Fibroblast of skin of left biceps (primary cell): ENCODE measurements around the gene ABCG5.

ENCODE experiments used
- DNase-seq, 2 experiments: peaks; one replicate each; pipeline ENCODE4 v3.0.0-alpha.2; 2013; ENCODE audit warnings: low read depth in 2 of 2

The ABCG5 gene

GRCh38 chr2:43806719-43807031 lies 32.0 kb downstream of the ABCG5 start:
- no peak for DNase-seq

DNA sequence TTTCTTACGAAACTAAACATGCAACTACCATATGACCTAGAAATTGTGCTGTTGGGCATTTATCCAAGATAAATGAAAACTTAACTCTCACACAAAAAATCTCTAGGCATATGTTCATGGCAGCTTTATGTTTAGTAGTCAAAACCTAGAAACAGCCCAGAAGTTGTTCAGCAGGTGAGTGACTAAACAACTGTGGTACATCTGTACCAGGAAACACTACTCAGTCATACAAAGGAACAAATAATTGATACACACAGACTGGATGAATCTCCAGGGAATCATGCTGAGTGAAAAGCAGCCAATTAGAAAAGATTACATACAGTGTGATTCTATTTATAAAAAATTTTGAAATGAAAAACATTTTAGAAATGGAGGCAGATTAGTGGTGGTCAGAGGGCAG lies 35.5 kb downstream of the ABCG5 start:
- no peak for DNase-seq

DNA sequence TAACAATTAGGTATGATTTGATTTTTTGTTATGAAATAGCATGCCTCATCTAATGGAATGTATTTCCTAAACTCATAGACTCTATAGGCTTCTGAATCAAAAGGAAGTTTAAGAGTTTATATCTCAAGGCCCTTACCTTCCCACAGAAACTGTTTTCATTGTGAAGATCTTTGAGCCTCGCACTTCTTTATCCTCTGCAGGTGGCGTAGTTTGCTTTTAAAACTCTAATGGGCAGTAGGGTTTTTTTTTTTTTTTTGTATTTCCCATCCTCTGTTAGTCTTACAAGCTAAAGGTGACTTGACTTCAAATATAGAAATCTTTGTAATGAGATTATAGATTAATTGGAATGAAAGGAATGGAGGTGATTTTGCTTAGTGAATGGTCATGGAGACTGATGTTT lies 36.5 kb downstream of the ABCG5 start:
- no peak for DNase-seq

DNA sequence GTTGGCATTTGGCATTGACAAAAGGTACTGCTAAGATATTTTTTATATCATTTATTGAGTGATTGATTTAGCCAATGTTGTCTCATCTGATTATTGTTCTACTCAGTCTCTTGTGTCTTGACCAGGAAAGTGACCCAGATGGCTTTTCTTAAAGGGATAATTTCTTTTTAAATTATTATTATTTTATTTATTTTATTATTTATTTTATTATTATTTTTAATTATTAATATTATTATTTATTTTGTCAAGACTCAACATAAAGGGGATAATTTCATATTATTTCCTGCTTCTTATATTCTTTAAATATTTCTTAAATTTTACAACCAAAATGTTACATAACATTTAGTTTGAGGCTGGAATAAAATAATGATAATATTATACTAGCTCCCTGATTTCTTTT lies 37.7 kb downstream of the ABCG5 start:
- DNase-seq: no peak

DNA sequence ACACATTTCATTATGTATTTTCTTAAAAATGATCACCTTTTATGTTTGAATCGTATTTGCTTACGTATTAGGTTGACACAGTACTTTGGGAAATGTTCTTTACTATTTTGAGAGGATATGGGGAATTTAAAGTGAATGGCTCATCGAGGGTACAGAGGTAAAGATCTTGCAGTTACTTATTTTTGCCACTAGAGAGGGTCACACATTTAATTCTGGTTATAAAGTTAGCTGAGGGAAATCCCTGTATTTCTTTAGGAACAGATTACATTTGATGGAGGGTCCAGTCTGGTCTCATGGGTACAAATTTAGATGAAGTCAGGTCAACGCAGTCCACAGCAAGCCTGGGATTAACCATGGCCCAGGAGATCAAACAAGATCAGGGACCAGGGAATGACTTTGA lies 40.3 kb downstream of the ABCG5 start:
- no peak for DNase-seq

- no peak for DNase-seq
Observed at GRCh38 chr2:43796206-43796605, 42.4 kb downstream of the ABCG5 start.

DNA sequence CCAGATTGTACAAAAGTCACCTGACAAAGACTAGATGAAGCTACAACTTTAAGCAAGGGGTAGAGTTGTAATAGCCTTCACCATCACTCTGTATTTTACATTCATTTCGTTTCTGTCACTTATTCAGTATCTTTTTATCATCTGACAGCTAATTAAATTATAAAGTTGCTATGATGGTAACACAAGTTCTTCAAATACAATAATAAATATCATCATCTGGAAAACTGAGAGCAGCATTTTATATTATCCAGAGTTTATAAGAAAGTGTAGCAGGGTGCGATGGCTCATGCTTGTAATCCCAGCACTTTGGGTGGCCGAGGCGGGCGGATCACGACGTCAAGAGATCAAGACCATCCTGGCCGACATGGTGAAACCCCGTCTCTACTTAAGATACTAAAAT lies 43.7 kb downstream of the ABCG5 start:
- DNase-seq: no peak

DNA sequence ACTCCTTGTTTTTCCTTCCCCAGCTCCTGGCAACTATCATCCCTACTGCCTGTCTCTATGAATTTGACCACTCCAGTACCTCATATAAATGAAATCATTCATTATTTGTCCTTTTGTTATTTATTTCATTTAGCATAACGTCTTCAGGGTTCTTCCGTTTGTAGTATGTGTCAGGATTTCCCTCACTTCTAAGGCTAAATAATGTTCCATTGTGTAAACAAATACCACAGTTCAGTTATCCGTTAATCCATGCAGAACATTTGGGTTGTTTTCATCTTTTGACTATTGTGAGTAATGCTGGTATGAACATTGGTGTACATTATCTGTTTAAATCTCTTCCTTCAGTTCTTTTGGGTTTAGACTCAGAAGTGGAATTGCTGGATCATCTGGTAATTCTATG lies 46.0 kb downstream of the ABCG5 start:
- DNase-seq: no peak

- no peak for DNase-seq
Observed at GRCh38 chr2:43791035-43791765, 47.4 kb downstream of the ABCG5 start.

DNA sequence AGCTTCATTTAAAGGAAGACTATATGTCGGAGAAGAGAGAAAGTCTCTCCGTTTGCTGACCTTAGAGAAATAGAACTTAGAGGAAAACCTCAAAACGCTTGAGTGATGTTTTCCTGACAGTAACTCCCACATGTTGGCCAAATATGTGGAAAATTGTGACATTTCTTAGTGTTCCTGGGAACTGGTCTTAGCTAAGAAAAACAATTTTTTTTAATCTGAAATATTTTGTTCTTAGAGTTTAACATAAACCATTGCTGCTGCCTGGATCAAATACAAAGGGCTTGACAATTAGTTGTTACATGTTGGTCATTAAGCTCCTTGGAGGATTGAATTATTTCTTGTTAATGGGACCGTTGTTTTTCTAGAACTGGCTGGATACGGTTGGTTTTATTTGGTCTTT lies 48.5 kb downstream of the ABCG5 start:
- DNase-seq: no peak

DNA sequence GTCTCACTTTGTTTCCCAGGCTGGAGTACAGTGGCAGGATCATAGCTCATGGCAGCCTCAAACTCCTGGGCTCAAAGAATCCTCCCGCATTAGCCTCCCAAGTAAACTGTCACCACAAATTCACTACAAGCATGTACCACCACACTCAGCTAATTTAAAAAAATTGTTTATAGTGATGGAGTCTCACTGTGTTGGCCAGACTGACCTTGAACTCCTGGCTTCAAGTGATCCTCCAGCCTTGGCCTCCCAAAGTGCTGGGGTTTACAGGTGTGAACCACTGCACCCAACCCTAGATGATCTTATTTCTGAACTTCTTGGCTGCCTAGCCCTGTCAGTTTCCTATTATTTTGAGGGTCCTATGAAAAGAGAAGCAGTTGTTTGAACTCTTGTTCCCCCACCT lies 50.0 kb downstream of the ABCG5 start:
- no peak for DNase-seq

GRCh38 chr2:43787895-43788294 lies 50.7 kb downstream of the ABCG5 start:
- DNase-seq: no peak

DNA sequence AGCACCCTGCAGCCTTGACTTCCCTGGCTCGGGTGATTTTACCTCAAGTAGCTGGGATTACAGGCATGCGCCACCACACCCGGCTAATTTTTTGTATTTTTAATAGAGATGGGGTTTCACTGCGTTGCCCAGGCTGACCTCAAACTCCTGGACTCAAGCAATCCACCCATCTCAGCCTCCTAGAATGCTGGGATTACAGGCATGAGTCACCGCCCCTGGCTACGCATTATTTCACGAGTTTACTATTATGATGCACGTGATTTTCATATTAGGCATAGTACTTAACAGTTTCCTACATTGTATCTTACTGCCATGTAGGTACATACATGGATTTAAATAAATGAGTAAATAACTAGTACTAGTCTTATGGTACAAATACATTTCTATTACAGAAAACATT lies 60.4 kb downstream of the ABCG5 start:
- no peak for DNase-seq

GRCh38 chr2:43777306-43777926 lies 61.2 kb downstream of the ABCG5 start:
- DNase-seq: no peak

DNA sequence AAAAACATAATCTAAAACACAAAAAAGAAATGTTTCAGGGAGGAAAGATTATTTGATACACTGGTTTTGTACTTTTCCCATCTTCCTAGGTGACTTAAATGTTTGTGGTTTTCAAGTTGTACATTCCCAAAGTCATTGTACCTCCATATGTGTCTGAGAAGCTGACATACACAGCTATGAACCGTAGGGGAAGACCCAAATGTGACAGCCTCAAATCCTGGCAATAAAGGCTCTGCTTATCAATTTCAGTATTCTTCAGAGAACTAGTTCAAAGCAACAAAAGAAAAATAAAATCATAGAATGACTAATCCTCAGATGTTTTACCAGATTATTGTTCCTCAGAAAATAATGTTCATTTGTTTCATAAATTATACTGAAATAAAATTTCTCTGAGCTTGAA lies 62.3 kb downstream of the ABCG5 start:
- DNase-seq: no peak

DNA sequence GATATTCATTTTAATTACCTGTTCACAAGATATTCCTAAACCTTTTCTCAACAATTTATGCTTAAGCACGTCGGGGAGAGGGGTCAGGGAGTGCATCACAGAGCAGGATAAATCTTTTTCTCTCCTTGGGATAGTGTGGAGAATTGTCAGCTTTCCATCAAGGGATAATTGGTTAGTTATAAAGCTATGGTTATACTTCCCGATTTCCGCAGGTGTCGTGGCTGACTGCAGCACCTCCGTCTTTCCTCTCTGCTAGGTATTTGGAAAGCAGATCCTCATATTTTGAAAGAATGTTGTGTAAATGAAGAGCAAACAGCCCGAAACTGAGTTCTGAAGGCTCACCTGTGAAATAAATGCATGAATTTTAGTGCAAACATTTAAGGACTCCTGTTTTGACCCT lies 64.0 kb downstream of the ABCG5 start:
- no peak for DNase-seq

DNA sequence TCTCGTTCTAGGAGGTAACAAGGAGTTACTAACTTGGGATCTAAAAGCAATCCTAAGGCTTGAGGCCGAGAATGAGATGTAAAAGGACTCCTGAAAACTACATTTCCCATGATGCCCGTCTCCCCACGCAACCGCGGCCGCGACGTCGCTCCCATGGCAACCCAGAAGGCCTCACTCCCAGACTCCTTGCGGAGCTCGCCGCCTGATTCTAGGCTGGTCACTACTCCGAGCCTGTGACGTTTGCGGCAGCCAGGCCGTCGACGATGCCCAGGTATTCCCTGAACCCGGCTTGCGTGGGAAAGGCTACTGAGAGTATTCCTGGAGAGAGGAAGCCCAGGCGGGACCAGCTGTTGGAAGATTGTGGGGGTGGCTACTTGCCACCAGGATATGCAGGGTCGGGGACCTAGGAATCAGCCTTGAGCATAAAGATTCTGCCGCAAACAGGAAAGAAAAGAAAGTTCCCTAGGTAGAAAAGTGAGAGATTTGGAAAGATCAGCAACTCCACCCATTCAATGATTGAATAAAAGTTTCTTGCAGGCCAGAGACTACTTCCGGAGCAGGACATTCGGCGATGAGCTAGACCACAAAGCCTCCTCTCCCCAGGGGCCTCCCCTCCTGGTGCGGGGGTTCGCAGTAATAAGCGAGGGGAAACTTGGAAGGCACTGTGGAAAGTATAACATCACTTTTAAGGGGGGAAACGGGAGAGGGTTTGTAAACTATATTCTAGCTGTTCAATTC lies 64.6 kb downstream of the ABCG5 start, which contains the start of gene DYNC2LI1:
DYNC2LI1 (plus strand) TSS at position 164 of the 738 bp plus-strand sequence; CDS start at position 264, 100 bp downstream.
- peak; percentile 57 to 64 for DNase-seq

DNA sequence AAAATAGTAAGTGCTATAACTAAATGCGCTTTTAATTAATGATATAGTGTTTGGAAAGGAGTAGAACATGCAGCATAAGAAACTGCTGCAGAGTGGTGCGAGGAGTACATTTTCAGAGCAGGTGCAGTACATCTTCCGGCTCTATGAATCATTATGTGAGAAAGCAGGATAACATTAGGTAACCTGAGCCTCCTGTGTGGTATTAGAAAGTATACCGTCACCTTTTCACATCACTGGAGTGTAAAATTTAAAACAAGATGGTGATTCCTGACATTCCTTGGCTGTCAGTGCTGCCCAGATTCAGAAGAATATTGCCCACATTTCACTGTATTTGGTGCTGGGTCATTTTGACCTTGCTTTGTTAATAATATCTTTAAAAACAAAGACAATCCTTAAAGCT lies 72.6 kb downstream of the ABCG5 start:
- DNase-seq: no peak

DNA sequence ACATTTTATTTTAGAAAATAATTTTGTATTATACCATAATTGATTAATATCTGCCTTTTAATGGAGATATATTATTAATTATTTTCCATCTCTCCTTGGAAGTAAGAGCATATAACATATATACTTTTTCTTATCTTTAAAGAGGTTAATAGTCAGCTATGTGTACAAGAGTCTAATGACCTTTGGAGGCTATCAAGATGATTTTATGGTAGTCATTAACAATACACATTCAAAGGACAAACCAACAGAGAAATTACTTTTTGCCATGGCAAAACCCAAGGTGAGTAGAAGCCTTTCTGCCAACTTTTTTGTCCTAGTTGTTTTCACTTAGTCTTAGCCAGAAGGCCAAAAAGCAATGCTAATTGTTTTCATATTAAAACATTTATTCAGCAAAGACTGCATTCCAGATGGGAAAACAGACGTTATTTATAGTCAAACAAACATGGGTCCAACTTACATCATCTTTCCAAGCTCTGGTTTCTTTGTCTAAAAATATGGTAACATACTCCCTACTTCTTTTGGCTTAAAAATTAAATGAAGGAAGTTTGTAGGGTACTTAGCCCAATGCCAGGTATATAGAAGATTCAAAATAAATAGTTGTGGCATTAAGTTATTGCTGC lies 74.4 kb downstream of the ABCG5 start:
- DNase-seq: no peak

DNA sequence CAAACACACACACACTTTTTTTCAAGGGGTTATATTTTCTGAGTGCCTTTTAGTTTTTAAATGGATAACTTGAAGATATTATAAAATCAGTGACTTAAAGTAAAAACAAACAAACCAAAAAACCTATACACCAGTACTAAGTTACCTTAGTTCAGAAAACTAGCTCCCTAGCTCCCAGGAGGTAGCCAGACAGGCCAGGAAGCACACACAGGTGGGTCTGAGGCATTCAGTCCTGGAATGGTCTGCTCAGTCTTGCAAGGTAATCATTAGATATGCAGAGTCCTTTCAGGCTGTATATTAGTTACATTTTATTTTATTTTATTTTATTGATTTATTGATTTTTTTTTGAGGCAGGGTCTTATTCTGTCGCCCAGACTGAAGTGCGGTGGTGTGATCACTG lies 75.5 kb downstream of the ABCG5 start:
- DNase-seq: no peak
